Left ventricle myocardium inferior (tissue), 1 donor: ENCODE measurements around the gene PRC1. TPM values are rescaled to one million over a fixed set of nuclear protein-coding genes. Genes with fewer than 3 reads are reported as not detected.

Experiments
- DNase-seq: peaks from one replicate; pipeline ENCODE4 v3.0.0-alpha.2; 2020
- H3K27ac ChIP-seq: fragments of 200-600 bp; replicated peaks from 2 replicates; pipeline ENCODE4 v1.8.0; 2021
- H3K27me3 ChIP-seq: fragments of 200-600 bp; 2 replicates; pipeline ENCODE4 v1.8.0; 2021; ENCODE audit warnings: low read depth
- H3K36me3 ChIP-seq: fragments of 200-600 bp; 2 replicates; pipeline ENCODE4 v1.8.0; 2021
- H3K4me1 ChIP-seq: fragments of 200-600 bp; 2 replicates; pipeline ENCODE4 v1.8.0; 2021
- H3K4me3 ChIP-seq: fragments of 200-600 bp; 2 replicates; pipeline ENCODE4 v1.8.0; 2021; ENCODE audit warnings: mild to moderate bottlenecking, moderate library complexity
- H3K9me3 ChIP-seq: fragments of 200-600 bp; replicated peaks from 2 replicates; pipeline ENCODE4 v1.8.0; 2021
- CTCF ChIP-seq: fragments of 200-600 bp; IDR thresholded peaks from 2 replicates; pipeline ENCODE4 v1.8.0; 2021; ENCODE audit warnings: antibody characterized with exemption, mild to moderate bottlenecking, borderline replicate concordance
- intact Hi-C: fragments of 100-400 bp; cut with micrococcal nuclease; formaldehyde crosslinking; loops from one replicate; pipeline ENCODE4 v1.11.0; 2022
- total RNA-seq: library from RNA; stranded (reverse); fragmentation: NEBNext Ultra II Directional; extraction: Animal tissue kit (Norgen Biotek cat#: 25700); gene quantifications from one replicate; pipeline ENCODE4 v1.2.1, GENCODE V29; 2021
- donor health status: DM: no; HTN: yes; CAD: no; lungs with severe emphysema.

Gene PRC1
- total RNA-seq, 1 donor from 2014 or later: 3.4 TPM

- H3K9me3 ChIP-seq: no peaks in the 10 kb centered on the region
- H3K27ac ChIP-seq: no peak overlapping the region
- DNase-seq: no peak
- no peaks in the 10 kb centered on the region for H3K27me3 ChIP-seq
- intact Hi-C loops: no loop called here
- H3K4me1 ChIP-seq: peaks cover 71% of the 10 kb centered on the region
- no peak for TF ChIP-seq CTCF
- peaks cover 41% of the 10 kb centered on the region for H3K36me3 ChIP-seq
- peak overlapping the region; percentile 84 for H3K4me3 ChIP-seq
Measured at GRCh38 chr15:90957791-90958190, 36.5 kb downstream of the PRC1 start.

- peak overlapping the region; percentile 84 for H3K4me3 ChIP-seq
- H3K36me3 ChIP-seq: peaks cover 41% of the 10 kb centered on the region
- peaks cover 71% of the 10 kb centered on the region for H3K4me1 ChIP-seq
- TF ChIP-seq CTCF: no peak
- H3K9me3 ChIP-seq: no peaks in the 10 kb centered on the region
- H3K27me3 ChIP-seq: no peaks in the 10 kb centered on the region
- intact Hi-C loops: no loop called here
- DNase-seq: no peak
- peak overlapping the region; percentile 73 for H3K27ac ChIP-seq
Measured at GRCh38 chr15:90957031-90957790, 37.1 kb downstream of the PRC1 start.

- peak; percentile 96 for TF ChIP-seq CTCF
- H3K4me3 ChIP-seq: peak overlapping the region; percentile 84
- no peaks in the 10 kb centered on the region for H3K27me3 ChIP-seq
- peaks cover 70% of the 10 kb centered on the region for H3K4me1 ChIP-seq
- H3K27ac ChIP-seq: peak overlapping the region; percentile 73
- intact Hi-C loops: no loop called here
- H3K9me3 ChIP-seq: no peaks in the 10 kb centered on the region
- peaks cover 41% of the 10 kb centered on the region for H3K36me3 ChIP-seq
- peak; percentile 80 for DNase-seq
Measured at GRCh38 chr15:90956274-90957030, 37.9 kb downstream of the PRC1 start.

DNA sequence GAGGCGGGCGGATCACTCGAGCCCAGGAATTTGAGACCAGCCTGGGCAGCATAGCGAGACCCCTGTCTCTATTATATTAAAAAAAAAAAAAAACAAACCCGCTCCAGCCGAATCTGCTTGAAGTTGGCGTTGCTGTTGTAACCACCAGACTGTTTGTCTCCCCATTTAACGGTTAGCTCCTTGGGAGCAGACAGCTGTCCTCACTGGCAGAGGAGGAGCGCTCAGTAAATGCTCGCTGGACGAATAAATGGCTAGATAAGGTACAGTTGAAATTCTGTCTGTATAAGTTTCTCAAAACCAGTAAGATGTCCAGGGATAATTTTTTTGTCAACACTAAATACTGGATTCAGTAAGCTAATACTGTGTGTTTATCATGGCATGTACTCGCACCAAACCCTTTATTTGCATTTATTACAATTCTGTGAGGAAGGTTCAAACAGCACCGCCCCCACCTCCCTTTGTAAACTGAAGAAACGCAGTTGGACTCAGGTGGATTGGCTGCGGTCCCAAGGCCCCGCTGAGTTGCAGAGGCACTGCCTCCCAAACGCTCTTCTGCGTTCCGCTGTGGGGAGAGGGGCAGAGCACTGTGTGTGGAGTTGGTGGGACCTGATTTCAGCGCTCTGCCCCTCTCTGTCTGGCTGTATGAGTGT lies 38.6 kb downstream of the PRC1 start:
- no peak overlapping the region for H3K27ac ChIP-seq
- H3K36me3 ChIP-seq: peaks cover 41% of the 10 kb centered on the region
- no peaks in the 10 kb centered on the region for H3K9me3 ChIP-seq
- DNase-seq: no peak
- TF ChIP-seq CTCF: no peak
- H3K4me1 ChIP-seq: peaks cover 63% of the 10 kb centered on the region
- H3K4me3 ChIP-seq: peak overlapping the region; percentile 91
- intact Hi-C loops: no loop called here
- no peaks in the 10 kb centered on the region for H3K27me3 ChIP-seq

- no peak for TF ChIP-seq CTCF
- H3K4me1 ChIP-seq: peaks cover 55% of the 10 kb centered on the region
- no peaks in the 10 kb centered on the region for H3K9me3 ChIP-seq
- H3K36me3 ChIP-seq: peaks cover 41% of the 10 kb centered on the region
- H3K27ac ChIP-seq: peak within 1 kb of the TSS; percentile 94
- peak; percentile 96 for DNase-seq
- no peaks in the 10 kb centered on the region for H3K27me3 ChIP-seq
- intact Hi-C loops: no loop called here
- peak within 1 kb of the TSS; percentile 91 for H3K4me3 ChIP-seq
Measured at GRCh38 chr15:90954712-90955623, 39.4 kb downstream of the PRC1 start, which contains the start of gene RCCD1. TSS of gene RCCD1 (plus strand) at chr15:90954884. CDS start at chr15:90956735, 1,851 bp downstream.
